BLaER1 treated with 17β-estradiol and CSF1 and Interleukin-3, amounts not matched to agents 10 nM and 100 nM (cell line): ENCODE results near the gene CD22.
A peak's percentile ranks its signal among the peaks of the same experiment; 100 is the strongest.

Source experiments
- H3K27ac ChIP-seq, 11 experiments: shearing (Covaris generic); formaldehyde crosslinking; 2 replicates each; pipeline ENCODE4 v1.8.1; 2022
- H3K27me3 ChIP-seq, 11 experiments: shearing (Covaris generic); formaldehyde crosslinking; 2 replicates each; pipeline ENCODE4 v1.8.1; 2022
- H3K36me3 ChIP-seq, 11 experiments: shearing (Covaris generic); formaldehyde crosslinking; 2 replicates each; pipeline ENCODE4 v1.8.1; 2022
- H3K4me1 ChIP-seq, 10 experiments: shearing (Covaris generic); formaldehyde crosslinking; 2 replicates each; pipeline ENCODE4 v1.8.1; 2022
- H3K4me2 ChIP-seq, 11 experiments: shearing (Covaris generic); formaldehyde crosslinking; 2 replicates each; pipeline ENCODE4 v1.8.1; 2022
- H3K4me3 ChIP-seq, 10 experiments: shearing (Covaris generic); formaldehyde crosslinking; 2 replicates each; pipeline ENCODE4 v1.8.1; 2022
- H3K9ac ChIP-seq, 11 experiments: shearing (Covaris generic); formaldehyde crosslinking; 2 replicates each; pipeline ENCODE4 v1.8.1; 2022
- H3K9me3 ChIP-seq, 11 experiments: shearing (Covaris generic); formaldehyde crosslinking; replicated peaks in 1 of 11; 2 replicates each; pipeline ENCODE4 v1.8.1; 2022
- H4K20me1 ChIP-seq, 11 experiments: shearing (Covaris generic); formaldehyde crosslinking; 2 replicates each; pipeline ENCODE4 v1.8.1; 2022
- Cebpa-rat ChIP-seq, 11 experiments: shearing (Covaris generic); IDR thresholded peaks; 2 replicates each; pipeline ENCODE4 v1.8.1; 2022

CD22 gene

GRCh38 chr19:35287713-35288112, 41.3 kb upstream of the CD22 start:
- Histone ChIP-seq H3K9me3 (no peaks in the 10 kb centered on the region), H3K4me2 (peak overlapping the region; percentile 3 to 93 (median 63); a peak in 19 of 22 replicates), H3K27me3 (peaks cover 0 to 9% (median 0%) of the 10 kb centered on the region in 11 experiments; a peak in 4 of 22 replicates), H3K9ac (no peak overlapping the region), H3K27ac (no peak overlapping the region; a peak in 1 of 22 replicates), H3K4me1 (peaks cover 48 to 65% (median 52%) of the 10 kb centered on the region in 10 experiments), H3K4me3 (no peak overlapping the region), H4K20me1 (no peaks in the 10 kb centered on the region), H3K36me3 (no peaks in the 10 kb centered on the region)
- no peak for TF ChIP-seq Cebpa-rat (IDR thresholded peaks at IDR 0.05)

- H4K20me1 ChIP-seq, result no peaks in the 10 kb centered on the region
- H3K27ac ChIP-seq, result no peak overlapping the region
- peaks cover 0 to 9% (median 0%) of the 10 kb centered on the region in 11 experiments; a peak in 2 of 22 replicates for H3K27me3 ChIP-seq
- peak overlapping the region in 5 of 11 experiments; percentile 13 to 79 (median 63); a peak in 5 of 22 replicates for H3K4me2 ChIP-seq
- no peaks in the 10 kb centered on the region for H3K9me3 ChIP-seq
- H3K4me3 ChIP-seq, result no peak overlapping the region
- no peak overlapping the region for H3K9ac ChIP-seq
- no peaks in the 10 kb centered on the region for H3K36me3 ChIP-seq
- H3K4me1 ChIP-seq, result peaks cover 44 to 69% (median 53%) of the 10 kb centered on the region in 10 experiments
- TF ChIP-seq Cebpa-rat (IDR thresholded peaks at IDR 0.05), result no peak
These were observed 40.7 kb upstream of the CD22 start for GRCh38 chr19:35288331-35288730.

- H4K20me1 ChIP-seq, result no peaks in the 10 kb centered on the region
- no peak overlapping the region for H3K4me2 ChIP-seq
- H3K9ac ChIP-seq, result no peak overlapping the region
- H3K27me3 ChIP-seq, result peaks cover 0 to 9% (median 0%) of the 10 kb centered on the region in 11 experiments; a peak in 2 of 22 replicates
- TF ChIP-seq Cebpa-rat (IDR thresholded peaks at IDR 0.05), result no peak
- no peak overlapping the region for H3K27ac ChIP-seq
- H3K4me1 ChIP-seq, result peaks cover 38 to 74% (median 57%) of the 10 kb centered on the region in 10 experiments
- no peak overlapping the region for H3K4me3 ChIP-seq
- no peaks in the 10 kb centered on the region for H3K36me3 ChIP-seq
- H3K9me3 ChIP-seq, result no peaks in the 10 kb centered on the region
These were observed 40.1 kb upstream of the CD22 start for GRCh38 chr19:35288906-35289305.

- TF ChIP-seq Cebpa-rat (IDR thresholded peaks at IDR 0.05), result no peak
- H3K4me1 ChIP-seq, result peaks cover 30 to 73% (median 55%) of the 10 kb centered on the region in 10 experiments
- H3K9ac ChIP-seq, result no peak overlapping the region
- H3K36me3 ChIP-seq, result no peaks in the 10 kb centered on the region
- no peaks in the 10 kb centered on the region for H3K9me3 ChIP-seq
- peaks cover 0 to 14% (median 0%) of the 10 kb centered on the region in 11 experiments; a peak in 6 of 22 replicates for H3K27me3 ChIP-seq
- H3K4me2 ChIP-seq, result peak overlapping the region in 6 of 11 experiments; percentile 33 to 72 (median 62); a peak in 5 of 22 replicates
- H3K27ac ChIP-seq, result no peak overlapping the region
- H3K4me3 ChIP-seq, result no peak overlapping the region
- H4K20me1 ChIP-seq, result no peaks in the 10 kb centered on the region
These were observed 38.4 kb upstream of the CD22 start for GRCh38 chr19:35290381-35291127.

- H3K4me1 ChIP-seq, result peaks cover 30 to 76% (median 61%) of the 10 kb centered on the region in 10 experiments
- no peak for TF ChIP-seq Cebpa-rat (IDR thresholded peaks at IDR 0.05)
- no peaks in the 10 kb centered on the region for H3K36me3 ChIP-seq
- no peak overlapping the region for H3K9ac ChIP-seq
- H3K4me2 ChIP-seq, result peak overlapping the region in 8 of 11 experiments; percentile 33 to 72 (median 57); a peak in 15 of 22 replicates
- H3K27me3 ChIP-seq, result peaks cover 0 to 21% (median 0%) of the 10 kb centered on the region in 11 experiments; a peak in 6 of 22 replicates
- no peaks in the 10 kb centered on the region for H4K20me1 ChIP-seq
- H3K27ac ChIP-seq, result no peak overlapping the region
- no peaks in the 10 kb centered on the region for H3K9me3 ChIP-seq
- H3K4me3 ChIP-seq, result no peak overlapping the region
These were observed 37.7 kb upstream of the CD22 start for GRCh38 chr19:35291259-35291658.

- H3K4me1 ChIP-seq, result peaks cover 23 to 76% (median 62%) of the 10 kb centered on the region in 10 experiments
These were observed 37.1 kb upstream of the CD22 start, which contains the start of gene MAG for GRCh38 chr19:35291916-35292315. TSS of gene MAG (plus strand) at chr19:35292161. CDS start at chr19:35295409, 3,248 bp downstream.

GRCh38 chr19:35292421-35293362, 36.3 kb upstream of the CD22 start:
- H3K4me1 ChIP-seq, result peaks cover 16 to 76% (median 62%) of the 10 kb centered on the region in 10 experiments
- no peaks in the 10 kb centered on the region for H4K20me1 ChIP-seq
- peak overlapping the region in 9 of 11 experiments; percentile 15 to 72 (median 53); a peak in 14 of 22 replicates for H3K4me2 ChIP-seq
- H3K9me3 ChIP-seq, result no peaks in the 10 kb centered on the region
- peaks cover 0 to 26% (median 0%) of the 10 kb centered on the region in 11 experiments; a peak in 6 of 22 replicates for H3K27me3 ChIP-seq
- peak overlapping the region in 1 of 11 experiments; percentile 29; a peak in 1 of 22 replicates for H3K9ac ChIP-seq
- no peak overlapping the region for H3K27ac ChIP-seq
- no peak for TF ChIP-seq Cebpa-rat (IDR thresholded peaks at IDR 0.05)
- no peaks in the 10 kb centered on the region for H3K36me3 ChIP-seq
- H3K4me3 ChIP-seq, result no peak overlapping the region

More at GRCh38 chr19:35291916-35292315, 37.1 kb upstream of the CD22 start, which contains the start of gene MAG:
- Histone ChIP-seq H3K4me2 (peak within 1 kb of the TSS in 9 of 11 experiments; percentile 15 to 72 (median 53); a peak in 18 of 22 replicates), H3K27ac (no peak within 1 kb of the TSS), H3K27me3 (peaks cover 0 to 26% (median 0%) of the 10 kb centered on the region in 11 experiments; a peak in 6 of 22 replicates), H3K9me3 (no peaks in the 10 kb centered on the region), H4K20me1 (no peaks in the 10 kb centered on the region), H3K9ac (peak within 1 kb of the TSS in 1 of 11 experiments; percentile 29; a peak in 1 of 22 replicates), H3K4me3 (no peak within 1 kb of the TSS), H3K36me3 (no peaks in the 10 kb centered on the region)
- TF ChIP-seq Cebpa-rat (IDR thresholded peaks at IDR 0.05), result no peak

GRCh38 chr19:35293363-35293739, 35.6 kb upstream of the CD22 start:
- TF ChIP-seq Cebpa-rat (IDR thresholded peaks at IDR 0.05), result no peak
- Histone ChIP-seq H3K4me1 (peaks cover 15 to 75% (median 60%) of the 10 kb centered on the region in 10 experiments), H3K27ac (no peak overlapping the region)

More at GRCh38 chr19:35293363-35293739, 35.6 kb upstream of the CD22 start:
- H3K4me3 ChIP-seq, result no peak overlapping the region
- H4K20me1 ChIP-seq, result no peaks in the 10 kb centered on the region
- H3K27me3 ChIP-seq, result peaks cover 0 to 26% (median 0%) of the 10 kb centered on the region in 11 experiments; a peak in 6 of 22 replicates
- no peaks in the 10 kb centered on the region for H3K36me3 ChIP-seq
- H3K9ac ChIP-seq, result no peak overlapping the region
- H3K9me3 ChIP-seq, result no peaks in the 10 kb centered on the region
- peak overlapping the region in 5 of 11 experiments; percentile 13 to 72 (median 64); a peak in 6 of 22 replicates for H3K4me2 ChIP-seq
